DMS153 (cell line): ENCODE measurements around the gene SCGB1C2.
"Not testable (repeated sequence)": the region's sequence is repeated elsewhere in the genome, so short reads cannot be mapped to it uniquely, and the experiment has no call there.

ENCODE experiments used
- DNase-seq: peaks from one replicate; lab custom pipeline; 2025; lab: John Stamatoyannopoulos, UW

The SCGB1C2 gene

DNA sequence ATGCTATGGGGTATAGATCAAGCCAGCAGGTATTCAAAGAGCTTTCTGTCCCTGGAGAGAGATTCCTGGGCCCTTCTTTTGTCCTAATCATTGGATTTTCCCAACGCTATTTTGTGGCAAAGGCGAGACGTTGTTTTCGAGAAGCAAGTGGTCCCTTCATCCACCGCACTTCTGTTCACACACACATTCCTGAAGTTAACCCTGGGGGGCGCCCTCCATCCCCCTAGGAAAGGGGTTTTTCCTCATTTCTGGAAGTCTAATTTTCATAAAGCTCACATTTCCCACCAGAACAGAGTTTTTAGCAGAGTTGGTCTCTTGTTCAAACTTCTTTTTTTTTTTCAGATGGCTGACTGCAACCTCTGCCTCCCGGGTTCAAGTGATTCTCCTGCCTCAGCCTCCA, 11.9 kb downstream of the SCGB1C2 start:
- DNase-seq, result no peak

DNA sequence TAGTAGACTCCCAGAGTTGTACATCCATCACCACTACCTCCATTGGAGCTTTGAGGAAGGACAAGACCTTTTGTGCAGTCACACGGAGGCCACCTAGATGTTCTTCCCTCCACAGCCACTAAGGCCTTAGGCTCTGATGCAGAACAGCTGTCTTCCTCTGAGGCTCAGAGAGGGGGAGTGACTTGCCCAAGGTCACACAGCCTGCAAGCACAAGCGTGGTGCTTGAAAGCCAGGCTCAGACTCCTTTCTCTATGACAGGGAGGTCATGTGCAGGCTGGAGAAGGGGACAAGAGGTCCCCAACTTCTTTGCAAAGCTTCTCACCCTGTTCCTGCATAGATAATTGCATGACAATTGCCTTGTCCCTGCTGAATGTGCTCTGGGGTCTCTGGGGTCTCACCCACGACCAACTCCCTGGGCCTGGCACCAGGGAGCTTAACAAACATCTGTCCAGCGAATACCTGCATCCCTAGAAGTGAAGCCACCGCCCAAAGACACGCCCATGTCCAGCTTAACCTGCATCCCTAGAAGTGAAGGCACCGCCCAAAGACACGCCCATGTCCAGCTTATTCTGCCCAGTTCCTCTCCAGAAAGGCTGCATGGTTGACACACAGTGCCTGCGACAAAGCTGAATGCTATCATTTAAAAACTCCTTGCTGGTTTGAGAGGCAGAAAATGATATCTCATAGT, 12.7 kb downstream of the SCGB1C2 start:
- no peak for DNase-seq

DNA sequence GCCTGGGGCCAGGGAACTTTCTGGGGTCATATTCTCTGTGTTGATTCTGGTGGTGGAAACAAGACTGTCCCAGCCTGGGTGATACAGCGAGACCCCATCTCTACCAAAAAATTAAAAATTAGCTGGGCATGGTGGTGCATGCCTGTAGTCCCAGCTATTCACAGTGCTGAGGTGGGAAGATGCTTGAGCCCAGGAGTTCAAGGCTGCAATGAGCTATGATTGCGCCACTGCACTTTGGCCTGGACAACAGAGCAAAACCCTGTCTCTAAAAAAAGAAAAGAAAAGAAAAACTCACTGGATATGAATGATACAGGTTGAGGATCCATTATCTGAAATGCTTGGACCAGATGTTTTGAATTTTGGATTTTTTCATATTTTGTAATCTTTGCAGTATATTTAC, 13.6 kb downstream of the SCGB1C2 start:
- no peak for DNase-seq

DNA sequence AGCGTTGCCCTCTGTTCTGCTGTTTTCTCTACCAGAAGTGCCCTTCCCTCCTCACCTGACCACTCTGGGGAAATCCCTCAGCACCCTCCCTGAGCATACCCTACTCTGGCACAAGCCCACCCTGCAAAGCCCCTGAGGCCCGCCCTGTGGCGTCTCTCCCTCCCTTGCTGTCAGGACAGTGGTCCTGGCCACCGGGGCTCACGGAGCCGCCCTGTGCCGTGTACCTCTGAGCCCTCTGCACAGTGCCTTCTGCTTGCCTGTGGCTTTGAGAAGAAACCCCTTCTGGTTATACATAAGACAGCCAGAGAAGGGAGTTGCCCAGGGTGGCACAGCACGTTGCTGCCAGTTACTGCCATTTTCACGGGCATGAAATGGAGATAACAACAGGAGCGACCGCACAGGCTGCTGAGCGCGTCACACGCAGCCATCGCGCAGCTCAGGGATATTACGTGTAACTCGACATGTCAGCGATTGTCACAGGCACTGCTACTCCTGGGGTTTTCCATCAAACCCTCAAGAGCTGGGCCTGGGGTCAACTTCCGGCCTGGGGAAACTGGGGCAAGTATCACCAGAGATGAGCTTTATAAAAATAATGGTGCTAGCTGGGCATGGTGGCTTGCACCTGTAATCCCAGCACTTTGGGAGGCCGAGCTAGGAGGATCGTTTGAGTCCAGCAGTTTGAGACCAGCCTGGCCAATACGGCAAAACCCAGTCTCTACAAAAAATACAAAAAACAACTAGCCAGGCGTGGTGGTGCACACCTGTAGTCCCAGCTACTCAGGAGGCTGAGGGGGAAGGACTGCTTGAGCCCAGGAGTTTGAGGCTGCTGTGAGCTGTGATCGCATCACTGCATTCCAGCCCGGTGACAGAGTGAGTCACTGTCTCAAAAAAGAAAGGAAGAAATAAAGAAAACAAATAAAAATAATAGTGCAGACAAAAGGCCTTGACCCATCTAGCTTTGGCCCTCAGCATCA, 14.8 kb downstream of the SCGB1C2 start:
- DNase-seq, result no peak

DNA sequence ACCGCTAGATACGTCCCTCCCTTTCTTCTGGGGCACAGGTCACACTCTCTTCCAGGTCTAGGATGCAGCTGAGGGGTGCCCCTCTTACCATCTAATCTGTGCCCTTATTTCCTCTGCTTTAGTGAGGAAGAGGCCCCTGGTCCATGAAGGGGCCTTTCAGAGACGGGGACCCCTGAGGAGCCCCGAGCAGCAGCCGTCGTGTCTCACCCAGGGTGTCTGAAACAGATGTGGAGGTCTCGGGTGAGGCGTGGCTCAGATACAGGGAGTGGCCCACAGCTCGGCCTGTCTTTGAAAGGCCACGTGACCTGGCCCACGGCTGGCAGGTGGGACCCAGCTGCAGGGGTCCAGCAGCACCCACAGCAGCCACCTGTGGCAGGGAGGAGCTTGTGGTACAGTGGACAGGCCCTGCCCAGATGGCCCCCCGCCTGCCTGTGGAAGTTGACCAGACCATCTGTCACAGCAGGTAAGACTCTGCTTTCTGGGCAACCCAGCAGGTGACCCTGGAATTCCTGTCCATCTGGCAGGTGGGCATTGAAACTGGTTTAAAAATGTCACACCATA, 15.6 kb downstream of the SCGB1C2 start:
- no peak for DNase-seq

DNA sequence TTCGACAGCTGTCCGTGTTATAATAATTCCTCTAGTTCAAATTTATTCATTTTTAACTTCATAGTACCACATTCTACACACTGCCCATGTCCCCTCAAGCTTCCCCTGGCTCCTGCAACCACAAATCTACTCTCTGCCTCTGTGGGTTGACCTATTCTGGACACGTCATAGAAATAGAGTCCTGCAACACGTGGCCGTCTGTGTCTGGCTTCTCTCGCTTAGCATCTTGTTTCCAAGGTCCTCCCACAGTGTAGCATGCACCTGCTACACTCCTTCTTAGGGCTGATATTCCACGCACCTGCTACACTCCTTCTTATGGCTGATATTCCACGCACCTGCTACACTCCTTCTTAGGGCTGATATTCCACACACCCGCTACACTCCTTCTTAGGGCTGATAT, 16.5 kb downstream of the SCGB1C2 start:
- no peak for DNase-seq

DNA sequence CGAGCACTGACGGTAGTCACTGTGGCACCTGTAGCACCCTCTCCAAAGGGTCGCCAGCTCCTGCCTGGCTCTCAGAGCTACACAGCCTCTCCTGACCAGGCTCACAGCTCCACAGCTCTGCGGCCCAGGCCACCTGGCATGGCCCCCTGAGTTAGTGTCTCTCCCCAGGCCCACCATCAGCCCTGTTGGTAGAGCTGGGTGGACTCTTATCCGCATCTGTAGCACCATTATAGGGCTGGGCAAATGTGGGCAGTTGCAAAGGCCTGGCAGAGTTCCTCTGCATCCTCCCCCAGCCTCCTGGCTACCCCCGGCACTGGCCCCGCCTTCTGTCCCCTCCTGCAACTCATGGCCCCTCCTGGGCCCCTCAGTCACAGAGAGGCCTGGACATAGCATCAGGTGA, 18.2 kb downstream of the SCGB1C2 start:
- no peak for DNase-seq

DNA sequence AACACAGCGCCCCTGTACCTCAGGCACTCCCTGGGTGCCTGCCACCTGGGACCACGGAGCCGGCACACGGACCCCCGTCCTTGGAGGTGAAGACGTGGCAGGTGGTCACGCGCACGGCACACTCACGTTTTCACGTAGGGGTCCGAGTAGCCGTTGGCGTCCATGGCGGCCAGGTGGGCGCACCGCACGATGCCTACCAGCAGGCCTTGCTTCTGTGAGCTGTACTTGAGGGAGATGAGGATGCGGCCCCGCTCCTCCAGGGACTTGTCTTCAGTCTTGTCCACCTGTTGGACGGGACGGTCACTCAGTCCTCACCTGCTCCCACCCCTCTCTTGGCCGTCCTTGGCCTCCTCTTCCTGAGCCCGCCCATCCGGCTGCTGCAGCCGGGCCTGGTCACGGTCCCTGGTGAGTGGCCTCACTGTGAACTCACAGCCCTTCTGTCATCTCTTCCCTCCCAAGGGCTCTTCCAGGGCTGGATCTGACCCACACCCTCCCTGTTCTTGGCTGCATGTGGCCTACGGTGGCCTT, 18.8 kb downstream of the SCGB1C2 start:
- DNase-seq, result no peak

DNA sequence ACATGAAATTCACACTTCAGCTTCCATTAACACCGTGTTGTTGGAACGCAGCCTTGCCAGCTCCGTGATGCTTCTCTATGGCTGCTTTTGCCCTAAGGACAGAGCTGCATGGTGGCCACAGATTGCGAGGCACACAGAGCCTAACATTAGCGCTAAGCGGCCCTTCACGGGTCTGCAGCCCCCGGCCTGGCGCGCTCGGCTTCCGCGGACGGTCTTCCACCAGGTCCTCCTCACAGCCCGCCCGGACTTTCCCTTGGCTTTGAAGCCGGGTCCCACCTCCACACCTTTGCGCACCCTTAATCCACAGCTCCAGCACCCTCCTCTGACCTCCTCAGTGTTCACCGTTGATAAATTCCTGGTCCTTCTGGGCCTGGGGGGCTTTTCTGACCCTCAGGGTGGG, 19.6 kb downstream of the SCGB1C2 start:
- no peak for DNase-seq

DNA sequence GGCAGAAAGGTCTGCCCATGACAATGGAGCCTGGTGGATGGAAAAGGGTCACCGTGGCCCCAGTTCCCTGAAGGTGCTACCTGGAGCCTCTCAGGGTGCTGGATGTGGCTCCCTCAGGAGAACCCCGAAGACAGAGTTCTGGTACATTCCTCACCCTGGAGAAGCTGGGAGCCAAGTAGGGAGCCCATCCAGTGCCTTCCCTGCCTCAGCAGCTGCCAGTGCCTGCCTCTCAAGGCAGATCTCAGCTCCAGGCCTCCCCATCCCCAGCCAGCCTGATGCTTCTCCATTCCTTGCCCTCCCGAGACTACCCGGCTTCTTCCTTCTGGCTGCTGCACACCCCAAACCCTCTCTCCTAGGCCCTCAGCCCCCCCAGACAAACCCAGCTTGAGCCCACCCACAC, 20.5 kb downstream of the SCGB1C2 start:
- no peak for DNase-seq

DNA sequence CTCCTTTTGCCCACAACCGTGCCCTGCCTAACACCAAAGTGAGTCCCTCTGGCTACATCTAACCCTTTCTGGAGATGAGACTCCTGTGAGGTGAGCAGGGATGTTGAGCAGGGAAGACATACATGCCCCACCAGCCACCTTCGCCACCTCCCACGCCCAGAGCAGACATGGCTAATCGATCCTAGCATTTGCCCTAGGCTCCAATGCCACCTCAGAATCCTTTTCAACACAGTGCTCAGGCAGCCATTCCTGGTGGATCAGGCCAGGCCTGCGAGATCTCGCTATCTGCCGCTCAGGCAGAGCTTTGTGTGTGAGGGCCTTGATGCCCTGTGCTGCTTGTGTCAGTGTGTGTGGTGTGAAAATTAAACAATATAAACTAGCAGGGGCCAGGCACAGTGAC, 21.0 kb downstream of the SCGB1C2 start:
- DNase-seq, result no peak

DNA sequence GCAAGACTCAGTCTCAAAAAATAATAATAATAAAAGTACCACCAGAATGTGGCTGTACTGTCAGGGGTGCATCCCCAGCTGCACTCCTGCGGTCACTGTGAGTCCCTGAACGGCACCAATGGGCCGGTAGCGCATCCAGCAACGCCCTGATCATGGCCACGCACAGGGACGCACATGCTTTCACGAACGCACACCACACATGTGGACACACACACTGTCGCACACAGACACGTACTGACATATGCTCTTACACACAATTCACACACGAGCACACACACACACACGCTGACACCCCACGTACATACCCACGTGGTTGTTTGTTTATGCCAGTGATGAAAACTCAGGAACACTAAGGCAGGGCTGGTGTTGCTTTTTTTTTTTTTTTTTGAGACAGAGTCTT, 22.2 kb downstream of the SCGB1C2 start:
- no peak for DNase-seq

DNA sequence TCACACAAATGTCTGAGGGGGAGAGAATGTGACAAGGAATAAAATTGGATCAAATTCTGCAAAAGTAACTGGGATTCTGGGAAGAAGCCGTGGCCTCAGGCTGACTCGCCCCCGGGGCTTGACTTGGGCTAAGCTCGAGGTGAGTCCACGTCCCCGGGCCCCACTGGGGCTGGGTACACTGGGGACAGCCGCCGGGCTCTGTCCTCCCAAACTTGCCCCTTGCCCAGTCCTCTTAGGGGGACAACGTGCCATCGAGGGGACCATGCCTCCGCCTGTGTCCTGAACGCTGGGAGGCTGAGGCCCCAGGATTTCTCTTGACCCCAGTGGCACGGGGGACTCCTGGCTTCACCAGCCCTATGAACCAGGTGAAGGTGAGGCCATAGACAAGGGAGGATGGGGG, 23.0 kb downstream of the SCGB1C2 start:
- no peak for DNase-seq

DNA sequence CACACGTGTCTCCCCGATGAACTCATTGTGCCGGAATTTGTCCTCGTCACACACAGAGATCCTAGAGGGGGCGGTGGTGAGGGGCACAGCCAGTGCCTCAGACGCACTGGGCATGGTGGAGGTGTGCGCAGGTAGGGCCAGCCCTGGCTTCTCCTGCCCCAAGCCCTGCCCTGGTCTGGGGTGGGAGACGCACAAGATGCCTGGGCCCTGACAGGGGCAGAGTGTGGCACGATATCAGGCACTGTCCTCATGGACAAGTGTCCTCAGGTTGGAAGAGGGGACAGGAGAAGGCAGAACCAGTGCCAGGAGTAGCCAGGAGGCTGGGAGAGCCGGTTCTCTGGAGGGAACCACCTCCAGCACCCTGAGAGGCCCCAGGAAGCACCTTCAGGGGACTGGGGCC, 24.1 kb downstream of the SCGB1C2 start:
- no peak for DNase-seq

DNA sequence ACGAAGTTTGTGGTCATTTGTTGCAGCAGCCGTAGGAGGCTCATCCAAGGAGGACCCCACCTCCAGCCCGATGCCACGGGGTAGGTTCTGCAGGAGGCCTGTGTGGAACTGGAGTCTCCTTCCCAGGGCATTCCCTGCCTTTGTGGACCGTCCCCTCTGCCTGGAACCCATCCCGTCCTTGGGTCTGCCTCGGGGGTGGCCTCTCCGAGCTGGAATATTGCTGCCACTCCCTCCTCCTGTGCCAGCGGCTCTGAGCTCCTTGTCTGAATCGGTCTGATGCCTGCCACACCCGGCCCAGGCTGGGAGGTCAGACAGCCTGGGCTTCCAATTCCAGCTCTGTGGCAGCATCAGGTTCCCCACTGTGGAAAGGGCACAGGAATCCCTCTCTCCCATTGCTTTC, 25.3 kb downstream of the SCGB1C2 start:
- no peak for DNase-seq

DNA sequence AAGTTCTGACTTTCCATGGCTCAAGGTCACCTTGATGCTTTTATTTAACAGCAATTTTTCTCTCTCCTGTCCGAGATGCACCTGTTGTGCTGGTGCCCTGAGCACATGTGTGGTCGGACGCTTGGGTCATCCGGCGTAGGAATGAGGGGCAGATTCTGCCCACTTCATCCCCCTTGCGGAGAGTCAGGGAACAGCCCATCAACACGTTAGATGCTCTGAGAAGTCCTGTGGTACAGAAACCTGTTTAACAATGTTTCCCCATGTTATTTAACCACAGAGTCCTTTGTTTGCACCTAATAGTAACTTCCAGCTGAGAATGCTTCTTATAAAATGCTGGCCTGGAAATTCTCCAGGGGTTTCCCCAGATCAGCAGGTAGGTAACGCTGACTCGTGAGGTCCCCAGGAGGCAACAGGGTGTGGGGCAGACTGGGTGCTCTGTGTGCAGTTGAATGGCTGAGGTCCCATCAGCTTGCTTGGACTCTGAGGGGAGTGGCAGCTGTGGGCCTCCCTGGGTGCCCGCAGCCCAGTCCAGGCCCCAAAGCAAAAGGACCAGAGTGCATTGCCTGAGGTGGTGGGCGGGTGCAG, 26.2 kb downstream of the SCGB1C2 start:
- no peak for DNase-seq

DNA sequence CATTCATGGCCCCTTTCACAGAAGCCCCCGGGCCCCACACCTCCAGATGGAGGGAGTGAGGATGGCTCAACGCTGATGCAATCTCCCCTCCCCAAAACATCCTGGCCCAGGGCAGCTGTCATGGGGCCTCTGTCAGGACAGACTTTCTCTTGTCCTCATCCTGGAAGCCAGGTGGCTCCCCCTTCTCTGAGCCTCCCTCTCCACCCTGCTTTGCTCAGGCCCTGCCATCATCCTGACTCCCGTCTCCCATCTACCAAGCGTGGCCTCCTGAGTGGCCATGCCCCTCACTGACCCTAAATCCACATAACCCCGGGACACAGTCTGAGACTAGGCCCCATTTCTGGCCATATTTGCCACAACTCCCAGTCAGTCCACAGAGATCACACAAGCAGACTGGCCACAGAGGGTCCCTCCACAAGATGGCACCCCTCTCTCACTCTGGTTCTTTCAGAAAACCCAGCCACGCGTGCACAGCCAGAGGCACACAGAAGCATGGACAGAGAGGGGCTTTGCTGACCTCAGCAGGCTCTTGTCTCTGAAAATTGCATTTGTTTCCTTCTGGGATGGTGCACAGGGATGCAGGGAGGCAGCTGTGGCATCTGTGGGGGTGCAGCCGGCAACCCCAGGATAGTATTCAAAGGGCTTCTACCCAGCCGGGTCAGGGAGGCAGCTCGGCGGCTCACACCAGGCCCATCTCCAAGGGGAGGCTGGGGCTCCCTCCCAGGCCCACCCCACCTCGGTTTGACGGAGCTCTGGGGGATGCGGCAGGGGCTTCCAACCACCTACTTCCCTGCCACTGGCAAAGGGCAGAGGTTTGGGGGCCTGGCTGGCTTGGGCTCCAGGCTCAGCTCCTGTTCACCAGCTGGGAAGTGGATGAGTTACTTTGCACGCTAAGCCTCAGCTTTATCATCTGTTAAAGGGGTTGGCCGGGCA, 27.2 kb downstream of the SCGB1C2 start:
- DNase-seq, result peak; percentile 3

DNA sequence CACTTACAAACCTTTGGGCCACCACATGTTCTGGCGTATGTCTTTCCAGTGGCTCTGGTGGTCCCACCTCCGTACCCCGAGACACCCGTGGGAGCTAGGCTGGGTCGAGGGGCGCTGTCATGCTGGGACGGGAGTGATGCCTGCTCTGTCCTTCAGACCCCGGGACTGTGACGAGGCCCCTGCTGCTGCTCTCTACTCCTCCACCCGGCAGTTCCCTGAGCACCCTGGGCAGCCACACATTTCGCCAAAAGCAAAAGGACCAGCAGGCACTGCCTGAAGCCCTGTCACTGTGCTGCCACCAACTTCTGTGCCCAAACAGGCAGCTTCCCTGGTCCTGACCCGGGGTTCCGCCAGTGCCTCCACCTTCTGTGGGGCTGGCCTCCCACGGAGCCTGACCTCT, 28.6 kb downstream of the SCGB1C2 start:
- no peak for DNase-seq

DNA sequence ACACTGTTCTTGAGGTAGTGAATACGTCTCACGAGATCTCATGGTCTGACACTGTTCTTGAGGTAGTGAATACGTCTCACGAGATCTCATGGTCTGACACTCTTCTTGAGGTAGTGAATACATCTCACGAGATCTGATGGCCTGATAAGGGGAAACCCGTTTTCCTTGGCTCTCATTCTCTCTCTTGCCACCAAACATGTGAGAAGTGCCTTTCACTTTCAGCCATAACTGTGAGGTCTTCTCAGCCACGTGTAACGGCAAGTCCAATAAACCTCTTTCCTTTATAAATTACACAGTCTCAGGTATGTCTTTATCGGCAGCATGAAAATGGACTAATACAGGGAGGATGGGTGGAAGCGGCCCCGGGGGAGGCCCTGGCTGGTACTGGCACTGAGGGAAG, 31.2 kb downstream of the SCGB1C2 start:
- DNase-seq, result not testable (repeated sequence)

DNA sequence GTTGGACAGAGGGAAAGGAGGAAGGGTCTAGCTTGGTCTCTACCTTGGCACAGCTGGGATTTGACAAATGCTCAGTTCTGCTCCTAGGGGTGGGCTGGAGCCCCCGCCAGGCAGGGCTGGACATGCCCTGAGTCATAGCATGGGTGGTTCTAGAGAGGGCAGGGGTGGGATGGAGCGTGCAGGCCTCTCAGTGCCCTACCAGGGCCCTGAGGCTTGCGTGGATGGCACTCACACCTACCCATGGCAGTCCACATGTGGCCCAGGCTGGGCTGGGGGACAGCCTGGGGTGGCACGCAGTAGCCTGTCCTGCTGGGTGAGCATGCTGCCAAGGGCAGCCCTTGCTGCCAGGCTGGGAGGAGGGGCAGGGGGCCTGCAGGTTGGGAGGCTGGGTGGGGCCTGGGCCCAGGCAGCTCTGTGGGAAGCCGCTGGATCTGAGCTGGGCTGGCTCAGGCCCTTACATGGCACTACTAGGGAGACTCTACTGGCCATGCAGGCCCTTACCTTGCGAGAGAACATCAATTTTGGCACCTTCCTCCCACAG, 32.8 kb downstream of the SCGB1C2 start:
- no peak for DNase-seq

DNA sequence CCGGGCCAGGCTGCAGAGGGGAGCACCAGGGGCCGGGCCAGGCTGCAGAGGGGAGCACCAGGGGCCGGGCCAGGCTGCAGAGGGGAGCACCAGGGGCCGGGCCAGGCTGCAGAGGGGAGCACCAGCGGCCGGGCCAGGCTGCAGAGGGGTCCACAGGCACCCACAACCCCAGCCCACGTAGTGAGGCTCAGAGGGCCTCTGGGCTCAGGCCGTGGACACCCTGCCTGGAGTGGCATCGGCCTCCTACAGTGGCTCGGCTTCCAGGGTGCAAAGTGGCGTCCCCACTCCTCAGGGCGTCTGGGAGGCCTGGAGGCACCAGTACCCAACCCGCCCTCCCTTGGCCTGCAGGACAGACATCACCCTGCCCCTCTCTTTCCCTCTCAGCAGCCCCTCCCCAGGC, 34.5 kb downstream of the SCGB1C2 start:
- DNase-seq, result no peak
